K562 (cell line): ENCODE data around the gene KMT2E. TPM values are rescaled to one million over a fixed set of nuclear protein-coding genes. Genes with fewer than 3 reads are reported as not detected.

Experiments
- AFF4 ChIP-seq: sonication (generic); formaldehyde crosslinking; IDR thresholded peaks from 2 replicates; pipeline ENCODE4 v1.8.0; 2023; ENCODE audit warnings: mild to moderate bottlenecking, missing genetic modification reagents
- DMBX1 ChIP-seq: fragments of 250-450 bp; sonication (Bioruptor Pico); IDR thresholded peaks from 2 replicates; pipeline ENCODE4 v1.8.0; 2022; ENCODE audit warnings: inconsistent platforms, mild to moderate bottlenecking, moderate library complexity, borderline replicate concordance
- E2F5 ChIP-seq: sonication (generic); formaldehyde crosslinking; IDR thresholded peaks from 2 replicates; pipeline ENCODE4 v1.8.0; 2022; ENCODE audit warnings: mild to moderate bottlenecking, missing genetic modification reagents
- EP300 ChIP-seq: IDR thresholded peaks from 2 replicates; pipeline ENCODE4 v1.6.1; 2012; ENCODE audit warnings: low read length, improper control_type of control experiment
- ESRRB ChIP-seq: fragments of 250-450 bp; sonication (Bioruptor Pico); IDR thresholded peaks from 2 replicates; pipeline ENCODE4 v1.5.0; 2020; ENCODE audit warnings: mild to moderate bottlenecking, moderate library complexity, borderline replicate concordance
- HNRNPLL ChIP-seq: fragments of 200-400 bp; formaldehyde crosslinking; IDR thresholded peaks from 2 replicates; pipeline ENCODE4 v1.6.1; 2017; ENCODE audit warnings: low read length, low read depth, mild to moderate bottlenecking; ENCODE audit not compliant: poor library complexity, severe bottlenecking
- HNRNPUL1 ChIP-seq: fragments of 200-400 bp; formaldehyde crosslinking; IDR thresholded peaks from 2 replicates; pipeline ENCODE4 v1.6.1; 2017; ENCODE audit warnings: low read length
- KDM4B ChIP-seq, 2 experiments: fragments of 450-650 bp in 1 of 2; sonication (generic) in 1 of 2; IDR thresholded peaks; 2 replicates each; pipeline ENCODE4 v1.6.1; 2016 to 2017; ENCODE audit warnings: borderline replicate concordance in 2 of 2, antibody characterized with exemption in 1 of 2, low read depth in 1 of 2, mild to moderate bottlenecking in 1 of 2
- PRDM10 ChIP-seq: fragments of 450-650 bp; IDR thresholded peaks from 2 replicates; pipeline ENCODE4 v1.6.1; 2018; ENCODE audit not compliant: partially characterized antibody
- RBM25 ChIP-seq: fragments of 200-400 bp; formaldehyde crosslinking; IDR thresholded peaks from 2 replicates; pipeline ENCODE4 v1.6.1; 2018; ENCODE audit warnings: low read length, low read depth, moderate library complexity; ENCODE audit not compliant: severe bottlenecking
- SP1 ChIP-seq: sonication (generic); formaldehyde crosslinking; IDR thresholded peaks from 2 replicates; pipeline ENCODE4 v1.8.1; 2022; ENCODE audit warnings: mild to moderate bottlenecking, missing genetic modification reagents
- TBL1XR1 ChIP-seq, 2 experiments: IDR thresholded peaks; 2 replicates each; pipeline ENCODE4 v1.6.1; 2012; ENCODE audit warnings: improper control_type of control experiment in 2 of 2, low read length in 2 of 2, mild to moderate bottlenecking in 1 of 2
- TEAD4 ChIP-seq, 2 experiments: sonication (generic) in 1 of 2; formaldehyde crosslinking in 1 of 2; IDR thresholded peaks; 2 replicates each; pipeline versions ENCODE4 v1.6.1 to v1.8.0; 2012 to 2022; ENCODE audit warnings: borderline replicate concordance in 1 of 2, inconsistent platforms in 1 of 2, low read length in 1 of 2, mild to moderate bottlenecking in 1 of 2, missing genetic modification reagents in 1 of 2
- XRCC4 ChIP-seq: IDR thresholded peaks from one replicate; pipeline ENCODE4 v1.6.1; 2011; ENCODE audit not compliant: insufficient read depth, insufficient read length; ENCODE audit errors: extremely low read depth
- ZNF224 ChIP-seq: sonication (generic); formaldehyde crosslinking; IDR thresholded peaks from 2 replicates; pipeline ENCODE4 v1.8.0; 2022; ENCODE audit warnings: mild to moderate bottlenecking, missing genetic modification reagents
- ZNF445 ChIP-seq: fragments of 250-450 bp; sonication (Bioruptor Pico); IDR thresholded peaks from 2 replicates; pipeline ENCODE4 v1.4.0; 2020; ENCODE audit warnings: low read depth, mild to moderate bottlenecking, moderate library complexity
- ZNF584 ChIP-seq: fragments of 200-800 bp; sonication (Bioruptor generic); IDR thresholded peaks from 2 replicates; pipeline ENCODE4 v1.6.1; 2016; ENCODE audit warnings: low read depth, mild to moderate bottlenecking, missing genetic modification characterization, missing compliant biosample characterization
- polyA plus RNA-seq, 8 experiments: library from polyadenylated mRNA; depleted of rRNA in 4 of 8; stranded (reverse) in 5 of 8; unstranded in 3 of 8; fragments of >200 nt; fragmentation: Nextera tagmentation in 2 of 8; fragmentation: Illumina TruSeq in 1 of 8; extraction: Ambion mirVana in 2 of 8; extraction: Trizol in 1 of 8; gene quantifications; 2 replicates each; pipeline versions ENCODE4 v1.2.1 to v1.2.3, GENCODE V29; 2011 to 2014; ENCODE audit warnings: inconsistent platforms in 1 of 8, missing spikeins in 1 of 8
- total RNA-seq, 7 experiments: library from RNA; depleted of rRNA in 6 of 7; stranded (reverse); fragments of >200 nt in 6 of 7; fragmentation: Illumina TruSeq in 2 of 7; extraction: Trizol in 2 of 7; gene quantifications; 2 replicates each; pipeline versions ENCODE4 v1.2.1 to v1.2.3, GENCODE V29; 2011 to 2021; ENCODE audit warnings: low replicate concordance in 1 of 7
- TF ChIP-seq, protein P1 (sequence below): sonication (generic); formaldehyde crosslinking; IDR thresholded peaks from 2 replicates; pipeline ENCODE4 v1.9.0; 2022; ENCODE audit warnings: mild to moderate bottlenecking, missing genetic modification reagents

Gene KMT2E
- total and polyA plus RNA-seq, 9 of the 15 experiments (the other 6 are each of a cell fraction or from before 2014, with no cell fraction given): 8.9 to 55.3 (median 38.1) TPM

DNA sequence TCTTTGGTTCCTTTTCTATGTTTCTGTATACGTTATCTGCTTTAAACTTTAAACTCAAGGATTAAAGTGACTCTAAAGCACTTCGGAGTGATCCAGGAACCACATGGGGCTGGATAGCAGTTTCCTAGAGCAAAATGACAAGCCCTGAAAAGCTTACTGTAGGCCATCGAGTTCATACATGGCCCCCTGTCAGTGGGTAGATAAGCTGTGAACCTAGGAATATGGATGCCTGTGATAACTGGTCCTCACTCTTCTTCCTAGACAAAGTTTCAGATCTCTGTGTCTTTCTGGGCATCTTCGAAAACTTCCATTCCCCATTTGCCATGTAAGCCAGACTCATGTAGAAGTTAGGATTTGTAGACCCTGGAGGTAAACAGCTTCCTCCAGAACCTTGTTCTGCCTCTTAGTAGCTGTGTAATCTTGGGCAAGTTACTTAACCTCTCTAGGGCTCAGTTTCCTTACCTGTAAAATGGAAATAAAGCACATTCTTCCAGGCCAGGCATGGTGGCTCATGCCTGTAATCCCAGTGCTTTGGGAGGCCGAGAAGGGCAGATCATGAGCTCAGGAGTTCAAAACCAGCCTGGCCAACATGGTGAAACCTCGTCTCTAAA, 49.3 kb upstream of the KMT2E start (continued):
- no peak for TF ChIP-seq HNRNPLL
- TF ChIP-seq E2F5 (CRISPR knock-in tag): no peak
- no peak for TF ChIP-seq TBL1XR1 (IDR thresholded peaks at IDR 0.05; ENCODE audit: low read length in 2 of 2)
- no peak for TF ChIP-seq AFF4 (CRISPR knock-in tag)
- TF ChIP-seq HNRNPUL1: no peak
- 0 out of 2 replicates have a peak, but pooled peaks have one; percentile 14 for TF ChIP-seq SP1
- peak; percentile 86 for TF ChIP-seq TEAD4 (IDR thresholded peaks at IDR 0.05; ENCODE audit: low read length)
- TF ChIP-seq TEAD4 (CRISPR knock-in tag; IDR thresholded peaks at IDR 0.05; ENCODE audit: borderline replicate concordance): no peak
- TF ChIP-seq PRDM10: no peak
- TF ChIP-seq, protein P1, sequence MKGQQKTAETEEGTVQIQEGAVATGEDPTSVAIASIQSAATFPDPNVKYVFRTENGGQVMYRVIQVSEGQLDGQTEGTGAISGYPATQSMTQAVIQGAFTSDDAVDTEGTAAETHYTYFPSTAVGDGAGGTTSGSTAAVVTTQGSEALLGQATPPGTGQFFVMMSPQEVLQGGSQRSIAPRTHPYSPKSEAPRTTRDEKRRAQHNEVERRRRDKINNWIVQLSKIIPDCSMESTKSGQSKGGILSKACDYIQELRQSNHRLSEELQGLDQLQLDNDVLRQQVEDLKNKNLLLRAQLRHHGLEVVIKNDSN (CRISPR knock-in tag): no peak
- TF ChIP-seq XRCC4: no peak
- TF ChIP-seq ESRRB: no peak
- TF ChIP-seq ZNF584: no peak
- TF ChIP-seq RBM25: peak; percentile 78
- no peak for TF ChIP-seq ZNF224
- no peak for TF ChIP-seq ZNF445
- TF ChIP-seq KDM4B (IDR thresholded peaks at IDR 0.05; ENCODE audit: borderline replicate concordance in 2 of 2, low read depth in 1 of 2): no peak
- peak; percentile 74 for TF ChIP-seq EP300
- 0 out of 2 replicates have a peak, but pooled peaks have one; percentile 27 for TF ChIP-seq DMBX1 (CRISPR knock-in tag)
